Measurements from ENCODE around the gene GPD1.
A peak's percentile ranks its signal among the peaks of the same experiment; 100 is the strongest.

Gene GPD1

DNA sequence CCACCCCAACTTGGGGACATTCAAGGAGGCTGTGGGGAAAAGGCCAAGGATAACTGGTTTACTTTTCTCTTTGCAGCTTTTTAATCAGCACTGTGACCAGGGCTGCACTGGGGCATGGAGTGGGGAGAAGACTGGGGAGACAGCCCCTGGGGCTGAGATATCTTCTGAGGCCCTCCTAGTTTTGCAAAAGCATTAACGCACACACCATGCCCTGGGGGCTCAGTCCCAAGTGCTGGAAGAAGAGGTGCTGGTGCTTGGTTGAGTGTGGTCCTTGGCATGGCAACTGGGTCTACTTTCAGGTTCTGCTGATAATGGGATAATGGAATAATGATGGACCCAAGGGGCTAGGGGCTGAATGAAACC, 28.0 kb upstream of the GPD1 start:
- Histone ChIP-seq H3K4me1 (peaks cover 6% of the 10 kb centered on the region), H3K4me2 (ENCODE audit: low read length) (no peak overlapping the region), H3K27me3 (ENCODE audit: control insufficient read depth, insufficient read depth, low read length) (no peaks in the 10 kb centered on the region), H2AFZ (peak overlapping the region; percentile 54), H3K9ac (no peak overlapping the region), H3K4me3 (ENCODE audit: low read depth, low read length) (no peak overlapping the region), H3K79me2 (no peaks in the 10 kb centered on the region), H3K27ac (no peak overlapping the region), H3K36me3 (ENCODE audit: control insufficient read depth, insufficient read depth, low read length) (no peaks in the 10 kb centered on the region), H3K9me3 (ENCODE audit: control insufficient read depth, low read length) (no peaks in the 10 kb centered on the region)
- TF ChIP-seq, protein P1, sequence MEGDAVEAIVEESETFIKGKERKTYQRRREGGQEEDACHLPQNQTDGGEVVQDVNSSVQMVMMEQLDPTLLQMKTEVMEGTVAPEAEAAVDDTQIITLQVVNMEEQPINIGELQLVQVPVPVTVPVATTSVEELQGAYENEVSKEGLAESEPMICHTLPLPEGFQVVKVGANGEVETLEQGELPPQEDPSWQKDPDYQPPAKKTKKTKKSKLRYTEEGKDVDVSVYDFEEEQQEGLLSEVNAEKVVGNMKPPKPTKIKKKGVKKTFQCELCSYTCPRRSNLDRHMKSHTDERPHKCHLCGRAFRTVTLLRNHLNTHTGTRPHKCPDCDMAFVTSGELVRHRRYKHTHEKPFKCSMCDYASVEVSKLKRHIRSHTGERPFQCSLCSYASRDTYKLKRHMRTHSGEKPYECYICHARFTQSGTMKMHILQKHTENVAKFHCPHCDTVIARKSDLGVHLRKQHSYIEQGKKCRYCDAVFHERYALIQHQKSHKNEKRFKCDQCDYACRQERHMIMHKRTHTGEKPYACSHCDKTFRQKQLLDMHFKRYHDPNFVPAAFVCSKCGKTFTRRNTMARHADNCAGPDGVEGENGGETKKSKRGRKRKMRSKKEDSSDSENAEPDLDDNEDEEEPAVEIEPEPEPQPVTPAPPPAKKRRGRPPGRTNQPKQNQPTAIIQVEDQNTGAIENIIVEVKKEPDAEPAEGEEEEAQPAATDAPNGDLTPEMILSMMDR (IDR thresholded peaks at IDR 0.05): no peak

DNA sequence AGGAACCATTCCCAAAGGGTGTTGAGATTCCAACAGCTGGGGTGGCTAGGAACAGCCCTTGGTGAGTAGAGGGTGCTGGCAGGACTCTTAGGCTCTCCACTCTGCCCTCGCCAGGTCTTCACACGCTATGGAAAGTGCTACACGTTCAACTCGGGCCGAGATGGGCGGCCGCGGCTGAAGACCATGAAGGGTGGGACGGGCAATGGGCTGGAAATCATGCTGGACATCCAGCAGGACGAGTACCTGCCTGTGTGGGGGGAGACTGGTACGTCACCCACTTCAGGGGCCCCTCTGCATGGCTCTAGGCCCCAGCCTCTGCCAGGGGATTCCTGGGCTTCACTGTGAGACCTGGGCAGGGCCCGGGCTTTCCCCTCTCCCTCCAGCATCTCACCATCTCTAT, 26.7 kb upstream of the GPD1 start:
- Histone ChIP-seq H3K27ac (no peak overlapping the region), H3K36me3 (ENCODE audit: control insufficient read depth, insufficient read depth, low read length) (no peaks in the 10 kb centered on the region), H3K4me3 (ENCODE audit: low read depth, low read length) (no peak overlapping the region), H2AFZ (no peak overlapping the region), H3K4me2 (ENCODE audit: low read length) (no peak overlapping the region), H3K4me1 (peaks cover 6% of the 10 kb centered on the region), H3K27me3 (ENCODE audit: control insufficient read depth, insufficient read depth, low read length) (no peaks in the 10 kb centered on the region), H3K9ac (no peak overlapping the region), H3K79me2 (no peaks in the 10 kb centered on the region), H3K9me3 (ENCODE audit: control insufficient read depth, low read length) (no peaks in the 10 kb centered on the region)
- TF ChIP-seq, protein P1 (IDR thresholded peaks at IDR 0.05): no peak

DNA sequence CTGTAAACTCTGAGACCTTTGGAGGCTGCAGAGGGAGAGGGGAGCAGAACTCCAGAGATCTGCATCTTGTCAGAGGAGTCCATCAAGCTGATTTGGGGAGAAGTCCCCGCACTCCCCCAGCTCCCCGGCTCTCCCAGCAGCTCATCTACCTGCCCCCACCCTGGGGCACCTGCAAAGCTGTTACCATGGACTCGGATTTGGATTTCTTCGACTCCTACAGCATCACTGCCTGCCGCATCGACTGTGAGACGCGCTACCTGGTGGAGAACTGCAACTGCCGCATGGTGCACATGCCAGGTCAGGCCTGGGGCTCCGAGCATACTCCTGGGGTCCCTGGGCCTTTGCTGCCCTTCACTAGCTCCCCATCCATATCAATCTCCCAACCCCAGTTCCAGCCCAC, 25.5 kb upstream of the GPD1 start:
- Histone ChIP-seq H3K27ac (no peak overlapping the region), H3K36me3 (ENCODE audit: control insufficient read depth, insufficient read depth, low read length) (no peaks in the 10 kb centered on the region), H3K9ac (no peak overlapping the region), H2AFZ (no peak overlapping the region), H3K9me3 (ENCODE audit: control insufficient read depth, low read length) (no peaks in the 10 kb centered on the region), H3K4me3 (ENCODE audit: low read depth, low read length) (no peak overlapping the region), H3K27me3 (ENCODE audit: control insufficient read depth, insufficient read depth, low read length) (no peaks in the 10 kb centered on the region), H3K4me1 (peaks cover 6% of the 10 kb centered on the region), H3K79me2 (no peaks in the 10 kb centered on the region), H3K4me2 (ENCODE audit: low read length) (no peak overlapping the region)
- TF ChIP-seq, protein P1 (IDR thresholded peaks at IDR 0.05): no peak

DNA sequence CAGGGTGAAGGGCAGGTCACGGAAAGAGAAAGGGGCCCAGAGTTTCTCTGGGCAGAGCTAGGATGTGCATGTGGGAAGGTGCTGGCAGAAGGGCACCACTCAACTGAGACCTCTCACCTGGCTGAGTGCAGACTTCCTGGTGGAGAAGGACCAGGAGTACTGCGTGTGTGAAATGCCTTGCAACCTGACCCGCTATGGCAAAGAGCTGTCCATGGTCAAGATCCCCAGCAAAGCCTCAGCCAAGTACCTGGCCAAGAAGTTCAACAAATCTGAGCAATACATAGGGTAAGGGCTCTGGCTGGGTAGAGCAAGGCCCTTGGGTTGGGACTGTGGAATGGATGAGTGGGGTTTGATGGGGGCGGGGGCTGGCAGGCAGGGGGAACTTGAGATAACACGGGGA, 24.0 kb upstream of the GPD1 start:
- no peak overlapping the region for H2AFZ ChIP-seq
- no peaks in the 10 kb centered on the region for H3K9me3 ChIP-seq (ENCODE audit: control insufficient read depth, low read length)
- no peaks in the 10 kb centered on the region for H3K36me3 ChIP-seq (ENCODE audit: control insufficient read depth, insufficient read depth, low read length)
- H3K4me1 ChIP-seq: peaks cover 6% of the 10 kb centered on the region
- no peak overlapping the region for H3K4me2 ChIP-seq (ENCODE audit: low read length)
- no peaks in the 10 kb centered on the region for H3K27me3 ChIP-seq (ENCODE audit: control insufficient read depth, insufficient read depth, low read length)
- H3K27ac ChIP-seq: no peak overlapping the region
- no peak overlapping the region for H3K9ac ChIP-seq
- H3K4me3 ChIP-seq (ENCODE audit: low read depth, low read length): no peak overlapping the region
- no peaks in the 10 kb centered on the region for H3K79me2 ChIP-seq
- TF ChIP-seq, protein P1 (IDR thresholded peaks at IDR 0.05): no peak

DNA sequence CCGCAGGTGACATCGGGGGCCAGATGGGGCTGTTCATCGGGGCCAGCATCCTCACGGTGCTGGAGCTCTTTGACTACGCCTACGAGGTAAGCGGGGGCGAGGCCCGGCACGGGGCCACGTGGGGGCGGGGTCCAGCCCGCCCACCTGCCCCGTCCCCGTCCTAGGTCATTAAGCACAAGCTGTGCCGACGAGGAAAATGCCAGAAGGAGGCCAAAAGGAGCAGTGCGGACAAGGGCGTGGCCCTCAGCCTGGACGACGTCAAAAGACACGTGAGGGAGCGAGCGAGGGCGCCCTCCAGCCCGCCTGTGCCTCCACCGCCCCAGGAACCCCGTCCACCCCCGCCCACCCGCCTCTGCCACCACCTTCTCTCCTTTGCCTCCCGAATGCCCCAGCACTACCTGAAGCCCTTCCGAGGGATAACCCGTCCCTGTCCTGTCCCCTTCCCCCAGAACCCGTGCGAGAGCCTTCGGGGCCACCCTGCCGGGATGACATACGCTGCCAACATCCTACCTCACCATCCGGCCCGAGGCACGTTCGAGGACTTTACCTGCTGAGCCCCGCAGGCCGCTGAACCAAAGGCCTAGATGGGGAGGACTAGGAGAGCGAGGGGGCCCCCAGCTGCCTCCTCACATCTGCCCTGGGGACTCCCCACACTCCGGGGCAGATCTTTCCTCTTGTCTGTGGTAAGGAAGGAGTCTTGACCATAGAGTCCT, 22.6 kb upstream of the GPD1 start:
- no peak overlapping the region for H3K4me2 ChIP-seq (ENCODE audit: low read length)
- H3K27me3 ChIP-seq (ENCODE audit: control insufficient read depth, insufficient read depth, low read length): no peaks in the 10 kb centered on the region
- H3K4me3 ChIP-seq (ENCODE audit: low read depth, low read length): no peak overlapping the region
- H3K27ac ChIP-seq: no peak overlapping the region
- no peak overlapping the region for H2AFZ ChIP-seq
- no peaks in the 10 kb centered on the region for H3K36me3 ChIP-seq (ENCODE audit: control insufficient read depth, insufficient read depth, low read length)
- no peak overlapping the region for H3K9ac ChIP-seq
- H3K79me2 ChIP-seq: no peaks in the 10 kb centered on the region
- peaks cover 3% of the 10 kb centered on the region for H3K4me1 ChIP-seq
- TF ChIP-seq, protein P1 (IDR thresholded peaks at IDR 0.05): no peak
- H3K9me3 ChIP-seq (ENCODE audit: control insufficient read depth, low read length): no peaks in the 10 kb centered on the region

Measured in parathyroid adenoma (tissue), 2 donors.